GM10266 (cell line): ENCODE results near the gene CDK2AP2.
"Not testable (repeated sequence)": the region's sequence is repeated elsewhere in the genome, so short reads cannot be mapped to it uniquely, and the experiment has no call there.

Experiments used
- DNase-seq: peaks from one replicate; pipeline ENCODE4 v3.0.0; 2012; ENCODE audit errors: extremely low spot score
- TF ChIP-seq, protein P1 (sequence below): IDR thresholded peaks from 2 replicates; pipeline ENCODE4 v1.5.1; 2012; ENCODE audit warnings: mild to moderate bottlenecking, low read depth; ENCODE audit not compliant: control insufficient read depth, insufficient read depth; ENCODE audit errors: missing control alignments

The CDK2AP2 gene, protein sequence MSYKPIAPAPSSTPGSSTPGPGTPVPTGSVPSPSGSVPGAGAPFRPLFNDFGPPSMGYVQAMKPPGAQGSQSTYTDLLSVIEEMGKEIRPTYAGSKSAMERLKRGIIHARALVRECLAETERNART

DNA sequence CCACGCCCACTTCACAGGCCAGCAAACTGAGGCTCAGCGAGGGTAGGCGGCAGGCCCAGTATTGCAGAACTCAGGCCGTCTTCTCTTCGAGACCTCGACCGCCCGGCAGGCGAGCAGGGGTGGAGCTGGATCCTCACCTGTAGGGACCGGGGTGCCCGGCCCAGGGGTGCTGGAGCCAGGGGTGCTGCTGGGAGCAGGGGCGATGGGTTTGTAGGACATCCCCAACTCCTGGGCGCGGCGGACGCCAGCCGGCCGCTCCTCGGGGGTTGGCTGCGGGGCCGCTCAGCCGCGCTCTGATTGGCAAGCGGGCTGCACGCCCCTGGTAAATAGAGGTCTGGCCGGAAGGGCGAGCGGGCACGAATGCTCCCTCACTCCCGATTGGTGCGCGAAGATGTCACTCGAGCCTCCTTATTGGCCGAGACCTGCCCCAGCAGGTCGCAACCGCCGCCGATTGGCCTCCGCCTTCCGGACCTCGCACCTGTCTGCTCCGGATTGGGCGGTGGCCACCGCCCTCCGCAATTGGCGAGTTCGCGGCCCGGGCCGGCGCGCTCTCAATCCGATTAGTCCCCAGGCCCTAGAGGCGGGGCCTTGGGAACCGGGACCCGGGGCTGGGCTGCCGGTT is at the start of gene CDK2AP2:
TSS of gene CDK2AP2 (minus strand) at position 299 of the 622 bp plus-strand sequence. CDS start at position 219, 80 bp downstream.
- TF ChIP-seq, protein P1, sequence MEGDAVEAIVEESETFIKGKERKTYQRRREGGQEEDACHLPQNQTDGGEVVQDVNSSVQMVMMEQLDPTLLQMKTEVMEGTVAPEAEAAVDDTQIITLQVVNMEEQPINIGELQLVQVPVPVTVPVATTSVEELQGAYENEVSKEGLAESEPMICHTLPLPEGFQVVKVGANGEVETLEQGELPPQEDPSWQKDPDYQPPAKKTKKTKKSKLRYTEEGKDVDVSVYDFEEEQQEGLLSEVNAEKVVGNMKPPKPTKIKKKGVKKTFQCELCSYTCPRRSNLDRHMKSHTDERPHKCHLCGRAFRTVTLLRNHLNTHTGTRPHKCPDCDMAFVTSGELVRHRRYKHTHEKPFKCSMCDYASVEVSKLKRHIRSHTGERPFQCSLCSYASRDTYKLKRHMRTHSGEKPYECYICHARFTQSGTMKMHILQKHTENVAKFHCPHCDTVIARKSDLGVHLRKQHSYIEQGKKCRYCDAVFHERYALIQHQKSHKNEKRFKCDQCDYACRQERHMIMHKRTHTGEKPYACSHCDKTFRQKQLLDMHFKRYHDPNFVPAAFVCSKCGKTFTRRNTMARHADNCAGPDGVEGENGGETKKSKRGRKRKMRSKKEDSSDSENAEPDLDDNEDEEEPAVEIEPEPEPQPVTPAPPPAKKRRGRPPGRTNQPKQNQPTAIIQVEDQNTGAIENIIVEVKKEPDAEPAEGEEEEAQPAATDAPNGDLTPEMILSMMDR, result no peak
- DNase-seq, result peak; percentile 99

DNA sequence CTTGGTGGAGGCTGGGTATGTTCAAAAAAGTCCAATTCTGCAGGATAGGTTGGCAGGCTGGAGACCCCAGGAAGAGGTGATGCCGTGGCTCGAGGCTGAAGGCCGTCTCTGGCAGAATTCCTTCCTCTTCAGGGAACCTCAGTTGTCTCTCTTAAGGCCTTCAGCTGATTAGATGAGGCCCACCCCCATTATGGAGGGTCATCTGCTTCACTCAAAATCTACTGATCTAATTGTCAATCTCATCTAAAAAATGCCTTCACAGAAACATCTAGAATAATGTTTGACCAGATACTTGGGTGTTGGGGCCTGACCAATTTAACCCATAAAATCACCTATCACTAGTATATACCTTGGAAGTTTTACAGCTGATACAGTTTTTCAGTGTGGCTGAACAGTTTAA is 48.3 kb upstream of the CDK2AP2 start:
- DNase-seq, result no peak
- TF ChIP-seq, protein P1, result no peak

GRCh38 chr11:67551697-67552096 is 43.7 kb upstream of the CDK2AP2 start:
- not testable (repeated sequence) for DNase-seq

- TF ChIP-seq, protein P1, result no peak
- DNase-seq, result no peak
These were observed 43.2 kb upstream of the CDK2AP2 start for GRCh38 chr11:67551127-67551526.

- TF ChIP-seq, protein P1, result no peak
- no peak for DNase-seq
These were observed 40.7 kb upstream of the CDK2AP2 start for GRCh38 chr11:67548555-67549110.

DNA sequence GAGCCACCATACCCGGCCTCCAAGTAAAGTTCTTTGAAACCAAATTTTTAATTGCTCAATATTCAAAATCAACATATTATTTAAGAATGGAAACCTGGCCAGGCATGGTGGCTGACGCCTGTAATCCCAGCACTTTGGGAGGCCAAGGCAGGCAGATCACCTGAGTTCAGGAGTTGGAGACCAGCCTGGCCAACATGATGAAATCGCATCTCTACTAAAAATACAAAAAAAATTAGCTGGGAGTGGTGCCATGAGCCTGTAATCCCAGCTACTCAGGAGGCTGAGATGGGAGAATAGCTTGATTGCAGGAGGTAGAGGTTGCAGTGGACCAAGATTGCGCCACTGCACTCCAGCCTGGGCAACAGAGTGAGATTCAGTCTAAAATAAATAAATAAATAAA is 40.1 kb upstream of the CDK2AP2 start:
- DNase-seq, result not testable (repeated sequence)

DNA sequence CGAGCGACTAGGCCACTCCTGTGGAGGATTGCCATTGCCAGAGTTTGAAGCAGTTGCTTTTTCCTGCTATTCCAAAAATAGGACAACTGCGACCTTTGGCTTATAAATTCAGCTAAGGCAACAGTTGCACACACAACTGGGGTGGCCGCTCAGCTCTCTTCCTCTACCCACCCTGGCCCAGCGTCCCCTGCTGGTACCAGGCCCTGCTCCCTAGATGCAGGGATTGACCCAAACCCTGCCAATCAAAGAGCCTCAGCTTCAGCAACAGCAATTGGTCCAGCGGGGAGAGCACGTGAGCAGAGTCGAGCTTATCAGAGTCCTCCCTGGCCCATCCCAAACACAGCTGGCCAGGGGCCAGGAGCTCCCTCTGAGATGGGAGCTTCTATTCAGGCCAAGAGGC is 37.3 kb upstream of the CDK2AP2 start:
- TF ChIP-seq, protein P1, result no peak
- no peak for DNase-seq

DNA sequence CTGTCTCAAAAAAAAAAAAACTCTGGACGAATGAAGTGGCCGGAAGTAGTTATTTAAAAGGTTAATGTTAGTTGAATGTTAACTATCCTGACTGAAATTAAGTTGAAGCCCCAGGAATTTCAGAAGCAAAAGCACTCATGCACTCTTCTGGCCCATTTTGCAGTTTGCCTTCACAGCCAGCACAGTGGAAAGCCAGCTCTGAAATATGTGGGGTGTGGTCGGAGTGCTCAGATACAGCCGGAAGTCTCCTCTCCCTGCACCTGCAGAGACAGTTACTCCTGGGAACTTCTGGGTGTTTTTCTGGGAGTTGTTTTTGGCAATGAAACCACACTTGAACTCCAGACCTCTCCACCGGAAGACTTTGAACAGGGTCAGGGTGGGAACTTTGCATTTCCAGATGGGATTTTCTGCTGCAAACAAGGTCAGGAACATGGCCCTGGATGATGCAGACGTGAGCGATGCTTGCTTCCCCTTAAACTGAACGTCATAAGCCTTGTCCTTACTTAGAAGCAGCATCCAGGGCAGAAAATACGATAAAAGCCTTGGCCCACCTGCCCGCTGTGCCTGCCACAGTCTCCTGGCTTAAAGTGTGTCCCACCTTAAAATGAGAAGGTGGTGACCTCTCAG is 36.8 kb upstream of the CDK2AP2 start:
- TF ChIP-seq, protein P1, result no peak
- no peak for DNase-seq
